Right forelimb (tissue), 1 donor: Measurements from ENCODE around the gene COPS7B.
"Not testable (repeated sequence)": the region's sequence is repeated elsewhere in the genome, so short reads cannot be mapped to it uniquely, and the experiment has no call there.

Experiments
- DNase-seq: peaks from one replicate; pipeline ENCODE4 v3.0.0-alpha.2; 2018

COPS7B gene

GRCh38 chr2:231786177-231786916 lies at the start of gene COPS7B:
COPS7B (plus strand) TSS chr2:231786445; CDS start chr2:231788571, 2,126 bp downstream.
- peak; percentile 91 for DNase-seq

- no peak for DNase-seq
Measured at GRCh38 chr2:231737761-231738160, 48.5 kb upstream of the COPS7B start.

GRCh38 chr2:231743376-231744116 lies 42.7 kb upstream of the COPS7B start:
- no peak for DNase-seq

GRCh38 chr2:231745303-231746038 lies 40.8 kb upstream of the COPS7B start:
- no peak for DNase-seq

- not testable (repeated sequence) for DNase-seq
Measured at GRCh38 chr2:231748153-231748896, 37.9 kb upstream of the COPS7B start.

- not testable (repeated sequence) for DNase-seq
Measured at GRCh38 chr2:231749016-231749415, 37.2 kb upstream of the COPS7B start.

- DNase-seq = no peak
Measured at GRCh38 chr2:231751042-231751815, 35.0 kb upstream of the COPS7B start.

- DNase-seq = no peak
Measured at GRCh38 chr2:231752061-231752460, 34.2 kb upstream of the COPS7B start.

GRCh38 chr2:231761735-231762134 lies 24.5 kb upstream of the COPS7B start:
- no peak for DNase-seq

GRCh38 chr2:231764124-231764523 lies 22.1 kb upstream of the COPS7B start:
- DNase-seq = no peak

GRCh38 chr2:231764760-231765159 lies 21.5 kb upstream of the COPS7B start:
- DNase-seq = no peak

- DNase-seq = no peak
Measured at GRCh38 chr2:231765496-231765929, 20.7 kb upstream of the COPS7B start.

GRCh38 chr2:231769170-231770136 lies 16.8 kb upstream of the COPS7B start:
- DNase-seq = no peak

- peak; percentile 46 for DNase-seq
Measured at GRCh38 chr2:231780123-231780908, 5.9 kb upstream of the COPS7B start.

GRCh38 chr2:231780909-231781797 lies 5.1 kb upstream of the COPS7B start, which contains the start of gene PDE6D:
PDE6D (minus strand) TSS chr2:231781282; CDS start chr2:231781114, 168 bp downstream.
- peak; percentile 99 for DNase-seq

GRCh38 chr2:231781798-231782726 lies 4.2 kb upstream of the COPS7B start:
- peak; percentile 46 for DNase-seq

GRCh38 chr2:231785413-231785812 lies 832 bp upstream of the COPS7B start:
- no peak for DNase-seq
